CD8-positive, alpha-beta memory T cell (primary cell): Measurements from ENCODE around the gene SYT7. TPM values are rescaled to one million over a fixed set of nuclear protein-coding genes. Genes with fewer than 3 reads are reported as not detected.

Experiments used
- CTCF ChIA-PET: fragments of 350-600 bp; sonication (Branson Sonifier 250); formaldehyde crosslinking; loops from one replicate; lab custom pipeline; 2021; ENCODE audit warnings: antibody characterized with exemption; lab: Charles Lee
- POLR2A ChIA-PET: fragments of 350-600 bp; sonication (Branson Sonifier 250); formaldehyde crosslinking; loops from one replicate; lab custom pipeline; 2021; ENCODE audit warnings: antibody characterized with exemption; lab: Charles Lee
- DNase-seq, 5 donors: peaks; one replicate each; pipeline versions ENCODE4 v3.0.0 to v3.0.0-alpha.2; 2020 to 2022; ENCODE audit warnings: mixed read lengths in 1 of 5
- H3K27ac ChIP-seq: one replicate; pipeline ENCODE4 v1.7.0; 2013; ENCODE audit warnings: low read depth, mild to moderate bottlenecking, low read length, moderate library complexity
- H3K27me3 ChIP-seq: 2 replicates; pipeline ENCODE4 v1.7.0; 2013; ENCODE audit warnings: low read length, mild to moderate bottlenecking; ENCODE audit not compliant: insufficient read depth, poor library complexity, severe bottlenecking
- H3K36me3 ChIP-seq: 2 replicates; pipeline ENCODE4 v1.7.0; 2013; ENCODE audit warnings: mild to moderate bottlenecking, low read length, moderate library complexity; ENCODE audit not compliant: insufficient read depth
- H3K4me1 ChIP-seq: 2 replicates; pipeline ENCODE4 v1.7.0; 2013; ENCODE audit warnings: mild to moderate bottlenecking, low read length, moderate library complexity; ENCODE audit not compliant: insufficient read depth
- H3K4me3 ChIP-seq: 2 replicates; pipeline ENCODE4 v1.7.0; 2013; ENCODE audit warnings: mild to moderate bottlenecking, low read length
- H3K9me3 ChIP-seq: 2 replicates; pipeline ENCODE4 v1.7.0; 2013; ENCODE audit warnings: mild to moderate bottlenecking, low read length
- H3K27ac Mint-ChIP-seq, 8 donors: one replicate each; pipeline ENCODE4 v1.8.0; 2020 to 2021; ENCODE audit warnings: mixed read lengths in 8 of 8, mild to moderate bottlenecking in 6 of 8, inconsistent platforms in 3 of 8, moderate library complexity in 3 of 8
- H3K27me3 Mint-ChIP-seq, 2 donors: one replicate each; pipeline ENCODE4 v1.8.0; 2020 to 2021; ENCODE audit warnings: mixed read lengths in 2 of 2, mild to moderate bottlenecking in 1 of 2, moderate library complexity in 1 of 2
- H3K36me3 Mint-ChIP-seq, 3 donors: one replicate each; pipeline ENCODE4 v1.8.0; 2020 to 2021; ENCODE audit warnings: mixed read lengths in 3 of 3, inconsistent platforms in 1 of 3, mild to moderate bottlenecking in 1 of 3
- H3K4me1 Mint-ChIP-seq, 3 donors: one replicate each; pipeline ENCODE4 v1.8.0; 2020 to 2021; ENCODE audit warnings: mixed read lengths in 3 of 3, inconsistent platforms in 1 of 3, mild to moderate bottlenecking in 1 of 3
- H3K4me3 Mint-ChIP-seq, 7 donors: one replicate each; pipeline ENCODE4 v1.8.0; 2020 to 2021; ENCODE audit warnings: mixed read lengths in 7 of 7, mild to moderate bottlenecking in 6 of 7, moderate library complexity in 4 of 7, inconsistent platforms in 2 of 7
- H3K9me3 Mint-ChIP-seq, 5 donors: one replicate each; pipeline ENCODE4 v1.8.0; 2020 to 2022; ENCODE audit warnings: mixed read lengths in 5 of 5, mild to moderate bottlenecking in 3 of 5, moderate library complexity in 2 of 5, inconsistent platforms in 1 of 5
- polyA plus RNA-seq: library from polyadenylated mRNA; unstranded; fragments of 300-500 nt; fragmentation: Illumina TruSeq; gene quantifications from one replicate; pipeline ENCODE4 v1.2.3, GENCODE V29; 2021
- total RNA-seq, 2 experiments: library from RNA; stranded (reverse); gene quantifications; one replicate each; pipeline ENCODE4 v1.2.3, GENCODE V29; 2021

SYT7 gene
- total and polyA plus RNA-seq, 3 experiments from 2014 or later = not detected

GRCh38 chr11:61551634-61552033, 29.2 kb downstream of the SYT7 start:
- POLR2A ChIA-PET = no interaction called here
- DNase-seq = no peak
- Mint-ChIP-seq H3K4me3 (no peak overlapping the region), H3K27ac (no peak overlapping the region), H3K4me1 (peaks cover 4 to 18% (median 5%) of the 10 kb centered on the region in 3 donors), H3K36me3 (no peaks in the 10 kb centered on the region), H3K9me3 (no peaks in the 10 kb centered on the region), H3K27me3 (peaks cover 24 to 61% of the 10 kb centered on the region in 2 donors)
- H3K4me1 ChIP-seq = no peaks in the 10 kb centered on the region
- no peak overlapping the region for H3K27ac ChIP-seq
- H3K27me3 ChIP-seq = peaks cover 10% of the 10 kb centered on the region
- CTCF ChIA-PET = no interaction called here
- H3K4me3 ChIP-seq = no peak overlapping the region
- no peaks in the 10 kb centered on the region for H3K9me3 ChIP-seq
- no peaks in the 10 kb centered on the region for H3K36me3 ChIP-seq

- no peak for DNase-seq
- ChIA-PET POLR2A (no interaction called here), CTCF (no interaction called here)
- H3K9me3 ChIP-seq = no peaks in the 10 kb centered on the region
- Mint-ChIP-seq H3K27ac (no peak overlapping the region), H3K4me3 (no peak overlapping the region), H3K9me3 (no peaks in the 10 kb centered on the region), H3K4me1 (peaks cover 4 to 15% (median 5%) of the 10 kb centered on the region in 3 donors), H3K36me3 (no peaks in the 10 kb centered on the region), H3K27me3 (peaks cover 19 to 52% of the 10 kb centered on the region in 2 donors)
- peaks cover 8% of the 10 kb centered on the region for H3K27me3 ChIP-seq
- H3K4me1 ChIP-seq = no peaks in the 10 kb centered on the region
- H3K27ac ChIP-seq = no peak overlapping the region
- no peak overlapping the region for H3K4me3 ChIP-seq
- H3K36me3 ChIP-seq = no peaks in the 10 kb centered on the region
Observed at GRCh38 chr11:61550665-61551227, 30.1 kb downstream of the SYT7 start.

DNA sequence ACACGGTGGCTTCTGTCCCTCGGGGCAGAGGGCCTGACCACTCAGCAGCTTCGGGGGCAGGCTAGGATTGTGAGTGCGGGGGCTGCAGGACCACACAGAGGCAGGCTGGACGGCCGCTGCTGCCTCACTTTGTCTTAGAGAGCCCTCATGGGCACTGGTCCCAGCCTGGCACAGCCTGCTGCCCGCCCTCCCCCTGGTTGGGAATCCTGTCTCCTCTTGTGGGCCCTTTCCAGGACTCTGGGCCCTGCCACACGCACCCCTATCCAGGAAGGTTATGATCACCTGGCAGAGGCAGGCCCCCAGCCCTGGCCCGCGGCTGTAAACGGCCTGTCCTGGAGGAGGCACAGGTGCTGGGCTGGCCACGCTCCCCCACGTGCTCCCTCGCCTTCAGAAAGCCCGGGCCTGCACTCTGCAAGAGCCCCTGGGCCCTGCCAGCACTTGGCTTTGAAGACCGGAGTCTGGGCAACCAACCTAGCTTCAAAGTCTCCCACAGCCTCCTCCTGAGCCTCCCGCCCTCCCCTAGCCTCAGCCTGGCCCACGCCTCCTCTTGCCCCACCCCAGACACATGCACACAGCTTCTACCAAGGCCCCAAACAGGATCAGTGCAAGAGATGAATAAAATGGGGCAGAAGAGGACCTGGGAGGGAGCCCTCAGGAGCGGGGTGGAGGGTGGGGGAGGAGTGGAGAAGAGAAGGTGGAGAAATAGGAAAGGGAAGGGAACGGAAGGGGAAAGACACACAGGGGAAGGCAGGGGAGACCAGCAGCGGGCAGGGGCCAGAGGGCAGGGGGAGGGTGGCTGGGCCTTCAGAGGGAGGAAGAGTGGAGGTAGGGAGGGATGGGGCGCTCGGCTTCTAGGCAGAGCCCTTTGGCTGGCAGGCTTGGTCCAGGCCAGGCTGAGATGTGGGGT, 31.0 kb downstream of the SYT7 start:
- H3K27ac Mint-ChIP-seq = no peak overlapping the region
- H3K4me3 ChIP-seq = no peak overlapping the region
- peaks cover 12% of the 10 kb centered on the region for H3K27me3 ChIP-seq
- H3K4me1 ChIP-seq = no peaks in the 10 kb centered on the region
- H3K4me3 Mint-ChIP-seq = no peak overlapping the region
- ChIA-PET CTCF (no interaction called here), POLR2A (no interaction called here)
- H3K9me3 ChIP-seq = no peaks in the 10 kb centered on the region
- no peaks in the 10 kb centered on the region for H3K36me3 ChIP-seq
- no peaks in the 10 kb centered on the region for H3K9me3 Mint-ChIP-seq
- H3K27ac ChIP-seq = no peak overlapping the region
- DNase-seq = no peak
- peaks cover 5 to 11% (median 6%) of the 10 kb centered on the region in 3 donors for H3K4me1 Mint-ChIP-seq
- no peaks in the 10 kb centered on the region for H3K36me3 Mint-ChIP-seq
- peaks cover 26 to 57% of the 10 kb centered on the region in 2 donors for H3K27me3 Mint-ChIP-seq

DNA sequence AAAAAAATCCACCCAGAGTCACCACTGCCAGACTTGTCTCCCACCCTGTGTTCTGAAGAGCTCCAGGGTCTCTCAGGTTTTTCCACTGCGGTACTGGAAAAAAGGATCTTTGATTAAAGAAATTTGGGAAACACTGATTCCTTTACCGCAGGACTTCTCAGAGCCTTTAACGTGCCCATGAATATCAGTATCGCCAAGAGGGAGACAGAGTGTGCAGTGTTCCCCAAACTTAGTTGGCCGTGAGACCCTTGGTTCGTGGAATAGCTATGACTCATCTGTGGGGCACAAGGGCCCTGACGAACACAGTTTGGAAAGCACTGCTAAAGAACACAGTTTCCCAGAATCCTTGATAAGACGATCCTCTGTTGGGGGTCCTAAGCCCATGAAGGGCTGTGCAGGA, 31.7 kb downstream of the SYT7 start:
- Mint-ChIP-seq H3K36me3 (no peaks in the 10 kb centered on the region), H3K9me3 (no peaks in the 10 kb centered on the region), H3K27me3 (peaks cover 21 to 53% of the 10 kb centered on the region in 2 donors), H3K4me1 (peaks cover 1 to 6% (median 3%) of the 10 kb centered on the region in 3 donors), H3K27ac (no peak overlapping the region), H3K4me3 (no peak overlapping the region)
- no peak for DNase-seq
- no peaks in the 10 kb centered on the region for H3K9me3 ChIP-seq
- no peak overlapping the region for H3K4me3 ChIP-seq
- POLR2A ChIA-PET = no interaction called here
- H3K36me3 ChIP-seq = no peaks in the 10 kb centered on the region
- CTCF ChIA-PET = no interaction called here
- H3K27me3 ChIP-seq = peaks cover 8% of the 10 kb centered on the region
- no peak overlapping the region for H3K27ac ChIP-seq
- no peaks in the 10 kb centered on the region for H3K4me1 ChIP-seq

DNA sequence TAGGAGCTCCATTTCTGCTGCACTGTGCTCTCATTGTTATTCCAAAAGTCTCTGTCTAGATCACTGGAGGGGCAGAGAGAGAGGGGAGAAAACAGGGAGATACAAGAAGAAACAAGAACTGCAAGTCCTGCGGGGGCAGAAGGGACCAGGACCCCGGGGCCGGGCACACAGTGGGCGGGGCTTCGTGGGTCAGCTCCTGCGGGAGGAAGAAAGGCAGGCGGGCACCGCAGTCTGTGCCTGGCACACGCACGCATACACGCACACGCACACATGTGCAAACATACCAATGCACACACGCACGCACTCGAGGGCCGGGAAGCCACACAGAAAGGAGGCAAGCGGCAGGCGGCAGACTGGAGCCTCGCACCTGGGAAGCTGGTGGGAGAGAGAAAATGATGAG, 33.6 kb downstream of the SYT7 start:
- CTCF ChIA-PET = interaction anchor here (1.2 kb wide), 1 partner anchor 8 kb away, joined by 3 read pairs; no protein-coding TSS in a partner anchor
- Histone ChIP-seq H3K36me3 (no peaks in the 10 kb centered on the region), H3K4me1 (no peaks in the 10 kb centered on the region), H3K27ac (no peak overlapping the region), H3K27me3 (peaks cover 5% of the 10 kb centered on the region), H3K9me3 (no peaks in the 10 kb centered on the region), H3K4me3 (no peak overlapping the region)
- POLR2A ChIA-PET = no interaction called here
- Mint-ChIP-seq H3K27ac (peak overlapping the region in 1 of 8 donors; percentile 74), H3K36me3 (no peaks in the 10 kb centered on the region), H3K4me3 (no peak overlapping the region), H3K4me1 (peaks cover 0 to 3% (median 0%) of the 10 kb centered on the region in 3 donors), H3K27me3 (peaks cover 16 to 41% of the 10 kb centered on the region in 2 donors), H3K9me3 (no peaks in the 10 kb centered on the region)
- no peak for DNase-seq

DNA sequence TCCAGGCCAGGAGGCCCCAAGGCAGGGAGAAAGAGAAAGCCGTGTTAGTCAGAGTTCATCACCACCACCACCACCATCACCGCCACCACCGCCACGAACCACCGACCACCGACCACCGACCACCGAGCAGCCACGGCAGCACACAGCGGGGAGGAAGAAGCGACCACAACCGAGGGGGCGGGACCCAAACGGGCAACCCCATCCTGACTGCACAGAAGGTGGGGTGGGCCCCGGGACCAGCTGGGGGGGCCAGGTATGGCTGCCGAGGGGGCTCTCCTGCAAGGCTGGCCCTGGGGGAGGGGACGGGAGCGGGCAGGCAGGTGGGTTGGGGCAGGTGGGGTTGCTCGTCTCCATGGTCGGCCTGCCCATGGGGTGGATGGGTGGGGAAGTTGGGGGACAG, 34.2 kb downstream of the SYT7 start:
- DNase-seq = no peak
- ChIA-PET POLR2A (no interaction called here), CTCF (no interaction called here)
- peaks cover 0 to 3% (median 0%) of the 10 kb centered on the region in 3 donors for H3K4me1 Mint-ChIP-seq
- H3K27me3 Mint-ChIP-seq = peaks cover 18 to 43% of the 10 kb centered on the region in 2 donors
- no peak overlapping the region for H3K4me3 ChIP-seq
- no peaks in the 10 kb centered on the region for H3K9me3 Mint-ChIP-seq
- H3K4me3 Mint-ChIP-seq = no peak overlapping the region
- no peak overlapping the region for H3K27ac Mint-ChIP-seq
- H3K9me3 ChIP-seq = no peaks in the 10 kb centered on the region
- no peak overlapping the region for H3K27ac ChIP-seq
- H3K36me3 Mint-ChIP-seq = no peaks in the 10 kb centered on the region
- peaks cover 5% of the 10 kb centered on the region for H3K27me3 ChIP-seq
- H3K4me1 ChIP-seq = no peaks in the 10 kb centered on the region
- no peaks in the 10 kb centered on the region for H3K36me3 ChIP-seq

DNA sequence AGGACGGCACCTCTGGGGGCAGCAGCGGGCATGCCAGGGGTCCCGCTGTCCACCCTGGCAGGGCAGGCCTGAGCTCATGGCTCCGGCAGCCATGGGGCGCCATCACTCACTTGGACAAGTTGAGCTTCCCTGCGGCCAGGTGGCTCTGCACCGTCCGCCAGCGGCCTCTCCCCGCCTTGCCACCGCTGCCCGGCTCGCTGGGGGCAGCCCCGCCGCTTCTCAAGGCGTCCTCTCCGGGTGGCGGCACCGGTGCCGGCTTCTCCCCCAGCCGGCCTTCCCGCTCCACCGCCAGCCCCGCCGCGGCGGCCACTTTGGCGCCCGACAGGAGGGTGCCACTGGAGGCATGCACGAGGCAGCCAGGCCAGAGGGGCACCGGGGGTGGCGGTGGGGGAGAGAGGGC, 35.0 kb downstream of the SYT7 start:
- ChIA-PET CTCF (interaction anchor here (1.5 to 1.9 kb wide), 2 partner anchors 14 to 21 kb away, joined by 4 to 5 read pairs; no protein-coding TSS in a partner anchor), POLR2A (no interaction called here)
- Mint-ChIP-seq H3K4me3 (no peak overlapping the region), H3K27me3 (peaks cover 25 to 48% of the 10 kb centered on the region in 2 donors), H3K4me1 (peaks cover 0 to 3% (median 0%) of the 10 kb centered on the region in 3 donors), H3K9me3 (no peaks in the 10 kb centered on the region), H3K36me3 (no peaks in the 10 kb centered on the region), H3K27ac (no peak overlapping the region)
- H3K36me3 ChIP-seq = no peaks in the 10 kb centered on the region
- no peak for DNase-seq
- no peaks in the 10 kb centered on the region for H3K9me3 ChIP-seq
- no peaks in the 10 kb centered on the region for H3K4me1 ChIP-seq
- H3K27me3 ChIP-seq = peaks cover 5% of the 10 kb centered on the region
- no peak overlapping the region for H3K4me3 ChIP-seq
- H3K27ac ChIP-seq = no peak overlapping the region

DNA sequence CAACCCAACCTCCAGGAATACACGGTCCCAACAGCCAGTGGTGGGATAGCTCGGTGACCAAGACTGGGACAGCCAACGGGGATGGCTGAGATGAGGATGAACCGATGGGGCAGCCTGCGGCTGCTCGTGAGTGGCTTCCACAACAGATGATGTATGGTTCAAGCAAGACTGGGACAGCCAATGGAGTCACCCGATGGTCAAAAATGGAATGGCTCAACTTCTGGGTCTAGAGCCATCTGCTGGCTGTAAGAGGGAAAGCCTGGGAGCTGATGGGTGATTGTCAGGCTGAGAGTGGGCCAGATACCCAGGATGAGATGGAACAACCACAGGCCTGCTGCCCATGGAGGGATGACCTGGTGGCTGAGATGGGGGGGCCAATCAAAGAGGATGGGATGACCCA, 35.5 kb downstream of the SYT7 start:
- POLR2A ChIA-PET = no interaction called here
- Mint-ChIP-seq H3K4me1 (peaks cover 0 to 3% (median 0%) of the 10 kb centered on the region in 3 donors), H3K27ac (no peak overlapping the region), H3K27me3 (peaks cover 28 to 51% of the 10 kb centered on the region in 2 donors), H3K9me3 (no peaks in the 10 kb centered on the region), H3K4me3 (no peak overlapping the region), H3K36me3 (no peaks in the 10 kb centered on the region)
- H3K4me1 ChIP-seq = no peaks in the 10 kb centered on the region
- CTCF ChIA-PET = interaction anchor here (1.2 to 1.9 kb wide), 3 partner anchors 14 to 24 kb away, joined by 3 to 5 read pairs (median 4); no protein-coding TSS in a partner anchor
- no peak overlapping the region for H3K4me3 ChIP-seq
- H3K27ac ChIP-seq = no peak overlapping the region
- no peak for DNase-seq
- H3K27me3 ChIP-seq = peaks cover 5% of the 10 kb centered on the region
- no peaks in the 10 kb centered on the region for H3K9me3 ChIP-seq
- no peaks in the 10 kb centered on the region for H3K36me3 ChIP-seq
